ENCODE results near the gene LTBP3. TPM values are rescaled to one million over a fixed set of nuclear protein-coding genes. Genes with fewer than 3 reads are reported as not detected.

Gene LTBP3
- total RNA-seq, 2 experiments from 2014 or later, result 64.7 to 70.8 TPM

- H3K4me1 Mint-ChIP-seq (ENCODE audit: low read depth), result peaks cover 39% of the 10 kb centered on the region
- ATAC-seq, result no peak
- H3K27me3 Mint-ChIP-seq (ENCODE audit: low read depth), result peaks cover 3% of the 10 kb centered on the region
- ChIA-PET CTCF (interaction anchor here (1.1 to 3.5 kb wide), 6 partner anchors 10 to 174 kb away, joined by 3 to 14 read pairs (median 8); no protein-coding TSS in a partner anchor), POLR2A (interaction anchor here (1.0 to 18.7 kb wide), 8 partner anchors 11 to 228 kb away, joined by 3 to 447 read pairs (median 4); partner anchors contain the start of genes MALAT1, NEAT1 and POLA2)
- H3K36me3 Mint-ChIP-seq (ENCODE audit: low read depth), result no peaks in the 10 kb centered on the region
- H3K4me3 Mint-ChIP-seq, result no peak overlapping the region
- DNase-seq, result no peak
- H3K9me3 Mint-ChIP-seq (ENCODE audit: insufficient read depth), result no peaks in the 10 kb centered on the region
- H3K27ac Mint-ChIP-seq, result no peak overlapping the region
Observed at GRCh38 chr11:65489035-65489705, 69.0 kb downstream of the LTBP3 start.

Other genes with a start within 250 kb of the LTBP3 start
- gene CDC42EP2, start 243.5 kb downstream of the LTBP3 start, total RNA-seq, result 1 to 10 TPM in 1 of 2 experiments, under 1 TPM in 1; 0.29 to 1.2 TPM
- gene DPF2, start 224.5 kb downstream of the LTBP3 start, total RNA-seq, result 10 to 100 TPM; 56.3 to 56.9 TPM
- gene TIGD3, start 203.6 kb downstream of the LTBP3 start, total RNA-seq, result 1 to 10 TPM; 1.1 to 1.4 TPM
- gene SLC25A45, start 175.7 kb downstream of the LTBP3 start, total RNA-seq, result 10 to 100 TPM; 24.5 to 28.2 TPM
- gene FRMD8, start 171.7 kb downstream of the LTBP3 start, total RNA-seq, result 10 to 100 TPM; 51.0 to 54.7 TPM
- gene NEAT1, start 135.6 kb downstream of the LTBP3 start, total RNA-seq, result 100 to 1,000 TPM; 212 to 254 TPM
- gene MALAT1, start 59.3 kb downstream of the LTBP3 start, total RNA-seq, result 1,000 to 10,000 TPM; 3,822 to 4,094 TPM
- 10 to 100 TPM; 68.0 to 69.5 TPM for gene SCYL1, start 33.3 kb downstream of the LTBP3 start, total RNA-seq
- 10 to 100 TPM; 39.2 to 40.7 TPM for gene ZNRD2, start 12.1 kb upstream of the LTBP3 start, total RNA-seq
- gene FAM89B, start 14.2 kb upstream of the LTBP3 start, total RNA-seq, result 10 to 100 TPM; 32.0 to 33.6 TPM
- gene EHBP1L1, start 17.7 kb upstream of the LTBP3 start, total RNA-seq, result 10 to 100 TPM; 94.4 to 95.3 TPM
- under 1 TPM; 0.95 to 0.99 TPM for gene KCNK7, start 37.4 kb upstream of the LTBP3 start, total RNA-seq
- 10 to 100 TPM; 56.7 to 66.5 TPM for gene MAP3K11, start 55.9 kb upstream of the LTBP3 start, total RNA-seq
- 10 to 100 TPM; 50.1 to 54.8 TPM for gene PCNX3, start 57.4 kb upstream of the LTBP3 start, total RNA-seq
- 100 to 1,000 TPM; 245 to 274 TPM for gene SIPA1, start 79.7 kb upstream of the LTBP3 start, total RNA-seq
- 10 to 100 TPM; 72.5 to 82.4 TPM for gene RELA, start 104.6 kb upstream of the LTBP3 start, total RNA-seq
- 10 to 100 TPM; 63.2 to 68.7 TPM for gene KAT5, start 153.9 kb upstream of the LTBP3 start, total RNA-seq
- 10 to 100 TPM; 88.0 to 92.3 TPM for gene RNASEH2C, start 162.4 kb upstream of the LTBP3 start, total RNA-seq
- 10 to 100 TPM; 21.9 to 22.5 TPM for gene AP5B1, start 222.6 kb upstream of the LTBP3 start, total RNA-seq
- under 1 TPM in 1 of 2 experiments, not detected in 1; 0.08 TPM for gene OVOL1, start 228.7 kb upstream of the LTBP3 start, total RNA-seq